Naive thymus-derived CD4-positive, alpha-beta T cell (primary cell): ENCODE measurements around the gene KCTD1. TPM values are rescaled to one million over a fixed set of nuclear protein-coding genes. Genes with fewer than 3 reads are reported as not detected.
A peak's percentile ranks its signal among the peaks of the same experiment; 100 is the strongest.

Source experiments
- ATAC-seq: fragments of 150-1000 bp; cut with Tn5 transposase; 2 replicates; pipeline ENCODE4 v1.10.0; 2021; ENCODE audit warnings: mild to moderate bottlenecking, moderate library complexity
- CTCF ChIA-PET: fragments of 350-600 bp; sonication (Branson Sonifier 250); formaldehyde crosslinking; loops from one replicate; lab custom pipeline; 2021; ENCODE audit warnings: antibody characterized with exemption; lab: Charles Lee
- POLR2A ChIA-PET: fragments of 350-600 bp; sonication (Branson Sonifier 250); formaldehyde crosslinking; loops from one replicate; lab custom pipeline; 2021; ENCODE audit warnings: antibody characterized with exemption, inconsistent platforms; lab: Charles Lee
- DNase-seq, 9 donors: peaks; one replicate each; pipeline versions ENCODE4 v3.0.0 to v3.0.0-alpha.2; 2020 to 2022; ENCODE audit warnings: mixed read lengths in 1 of 9
- H3K27ac ChIP-seq: one replicate; pipeline ENCODE4 v1.7.0; 2013; ENCODE audit warnings: mild to moderate bottlenecking, low read depth, low read length, moderate library complexity
- H3K27me3 ChIP-seq, 2 donors: one replicate each; pipeline ENCODE4 v1.7.0; 2013; ENCODE audit warnings: low read length in 2 of 2, mild to moderate bottlenecking in 2 of 2, moderate library complexity in 2 of 2; ENCODE audit not compliant: control insufficient read depth in 2 of 2, insufficient read depth in 2 of 2
- H3K36me3 ChIP-seq, 3 experiments: 1 replicate in 2 of 3; 2 replicates in 1 of 3; pipeline ENCODE4 v1.7.0; 2013; ENCODE audit warnings: low read length in 3 of 3, mild to moderate bottlenecking in 3 of 3, moderate library complexity in 1 of 3; ENCODE audit not compliant: insufficient read depth in 3 of 3, control insufficient read depth in 2 of 3
- H3K4me1 ChIP-seq, 2 donors: one replicate each; pipeline ENCODE4 v1.7.0; 2013; ENCODE audit warnings: low read length in 2 of 2, mild to moderate bottlenecking in 2 of 2, moderate library complexity in 1 of 2; ENCODE audit not compliant: control insufficient read depth in 2 of 2, insufficient read depth in 2 of 2
- H3K4me3 ChIP-seq: 2 replicates; pipeline ENCODE4 v1.7.0; 2013; ENCODE audit warnings: mild to moderate bottlenecking, low read length
- H3K9me3 ChIP-seq, 3 experiments: 1 replicate in 2 of 3; 2 replicates in 1 of 3; pipeline ENCODE4 v1.7.0; 2013; ENCODE audit warnings: low read length in 3 of 3; ENCODE audit not compliant: control insufficient read depth in 2 of 3
- H3K27ac Mint-ChIP-seq, 9 donors: one replicate each; pipeline ENCODE4 v1.8.0; 2020 to 2022; ENCODE audit warnings: mixed read lengths in 9 of 9, mild to moderate bottlenecking in 8 of 9, moderate library complexity in 5 of 9, inconsistent platforms in 2 of 9
- H3K27me3 Mint-ChIP-seq, 5 donors: one replicate each; pipeline ENCODE4 v1.8.0; 2021 to 2022; ENCODE audit warnings: mixed read lengths in 5 of 5, mild to moderate bottlenecking in 1 of 5
- H3K36me3 Mint-ChIP-seq, 5 donors: one replicate each; pipeline ENCODE4 v1.8.0; 2020 to 2022; ENCODE audit warnings: mixed read lengths in 5 of 5, mild to moderate bottlenecking in 3 of 5, inconsistent platforms in 1 of 5
- H3K4me1 Mint-ChIP-seq, 7 donors: one replicate each; pipeline ENCODE4 v1.8.0; 2020 to 2022; ENCODE audit warnings: mixed read lengths in 7 of 7, mild to moderate bottlenecking in 3 of 7, inconsistent platforms in 1 of 7
- H3K4me3 Mint-ChIP-seq, 10 donors: one replicate each; pipeline ENCODE4 v1.8.0; 2020 to 2022; ENCODE audit warnings: mild to moderate bottlenecking in 10 of 10, mixed read lengths in 10 of 10, moderate library complexity in 6 of 10, inconsistent platforms in 2 of 10
- H3K9me3 Mint-ChIP-seq, 11 donors: one replicate each; pipeline ENCODE4 v1.8.0; 2020 to 2022; ENCODE audit warnings: mixed read lengths in 11 of 11, mild to moderate bottlenecking in 4 of 11, inconsistent platforms in 1 of 11, moderate library complexity in 1 of 11
- intact Hi-C, 2 donors: fragments of 100-400 bp; cut with micrococcal nuclease; formaldehyde crosslinking; loops; one replicate each; pipeline ENCODE4 v1.15.1; 2023
- polyA plus RNA-seq, 2 donors: library from polyadenylated mRNA; unstranded; fragments of 300-500 nt; fragmentation: Illumina TruSeq; gene quantifications; one replicate each; pipeline ENCODE4 v1.2.3, GENCODE V29; 2021
- total RNA-seq, 6 experiments: library from RNA in 5 of 6; stranded (reverse) in 5 of 6; gene quantifications; 1 replicate in 5 of 6; 2 replicates in 1 of 6; pipeline ENCODE4 v1.2.3 and lab custom pipeline; 2021 to 2026

KCTD1 gene
- total and polyA plus RNA-seq, 7 experiments from 2014 or later, result 0.19 to 4.5 (median 2.4) TPM

DNA sequence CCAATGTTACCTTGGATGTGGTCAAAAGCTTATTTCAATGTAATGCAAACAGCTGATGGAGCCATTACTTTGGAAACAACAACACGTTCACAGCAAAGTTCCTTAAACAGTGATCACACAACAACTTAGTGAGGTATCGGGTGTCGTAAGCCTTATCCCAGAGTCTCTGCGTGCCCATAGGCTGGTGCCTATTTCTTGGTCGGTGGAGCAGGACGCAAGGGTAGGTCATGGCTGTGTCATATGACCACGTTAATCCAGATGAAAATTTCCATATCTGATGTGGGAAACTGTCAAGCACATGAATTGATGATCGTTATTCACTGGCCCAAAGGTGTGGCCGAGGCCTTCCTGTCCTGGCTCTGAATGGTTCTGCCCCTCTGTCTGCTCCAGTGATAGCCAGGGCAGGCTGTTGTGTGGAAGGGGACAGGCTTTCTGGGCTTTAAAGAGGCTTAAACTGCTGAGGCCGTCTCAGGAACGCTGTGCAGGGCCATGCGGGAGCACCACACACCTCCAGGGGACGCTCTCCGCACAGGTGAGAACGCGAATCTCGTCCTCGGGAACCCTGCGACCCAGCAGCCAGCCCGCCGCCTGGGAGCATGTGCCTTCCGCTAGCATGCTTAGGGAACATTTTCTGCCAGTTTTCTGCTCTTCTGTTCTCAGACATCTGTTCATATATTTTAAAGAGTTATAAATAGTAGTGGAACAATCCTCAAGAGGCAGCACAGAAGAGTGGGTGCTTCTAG lies 90.6 kb downstream of the KCTD1 start:
- Histone ChIP-seq H3K4me1 (no peaks in the 10 kb centered on the region), H3K9me3 (no peaks in the 10 kb centered on the region), H3K4me3 (no peak overlapping the region), H3K27ac (no peak overlapping the region), H3K36me3 (no peaks in the 10 kb centered on the region), H3K27me3 (no peaks in the 10 kb centered on the region)
- DNase-seq (no peak), ATAC-seq (no peak)
- Mint-ChIP-seq H3K36me3 (peaks cover 0 to 28% (median 0%) of the 10 kb centered on the region in 5 donors), H3K4me1 (peaks cover 0 to 15% (median 0%) of the 10 kb centered on the region in 7 donors), H3K27ac (no peak overlapping the region), H3K4me3 (no peak overlapping the region), H3K27me3 (no peaks in the 10 kb centered on the region), H3K9me3 (no peaks in the 10 kb centered on the region)
- ChIA-PET POLR2A (no interaction called here), CTCF (no interaction called here)
- intact Hi-C loops, result no loop called here

GRCh38 chr18:26457195-26457594 lies 91.2 kb downstream of the KCTD1 start:
- no peaks in the 10 kb centered on the region for H3K27me3 ChIP-seq

DNA sequence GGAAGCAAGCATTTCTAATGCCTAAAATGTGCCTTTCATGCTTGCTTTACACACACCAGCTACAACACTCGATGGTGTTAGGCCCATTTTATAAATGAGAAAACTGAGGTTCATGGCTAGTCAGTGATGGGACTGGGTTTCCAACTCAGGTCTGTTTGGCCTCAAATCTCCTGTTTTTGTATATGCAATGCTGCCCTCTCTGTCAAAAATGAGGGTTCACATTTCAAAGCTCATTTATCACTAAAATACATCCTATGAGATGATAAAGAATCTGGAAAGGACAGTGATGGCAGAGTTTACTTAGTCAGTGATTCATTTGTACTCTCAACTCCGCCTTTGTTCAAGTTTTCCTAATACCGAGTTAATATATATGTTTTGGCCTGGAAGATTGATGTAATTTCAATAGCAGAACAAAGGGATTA lies 92.3 kb downstream of the KCTD1 start:
- peaks cover 0 to 28% (median 0%) of the 10 kb centered on the region in 5 donors for H3K36me3 Mint-ChIP-seq
- Histone ChIP-seq H3K36me3 (no peaks in the 10 kb centered on the region), H3K27me3 (no peaks in the 10 kb centered on the region), H3K9me3 (no peaks in the 10 kb centered on the region), H3K4me3 (no peak overlapping the region), H3K4me1 (no peaks in the 10 kb centered on the region), H3K27ac (no peak overlapping the region)
- no peaks in the 10 kb centered on the region for H3K9me3 Mint-ChIP-seq
- peaks cover 0 to 12% (median 0%) of the 10 kb centered on the region in 7 donors for H3K4me1 Mint-ChIP-seq
- peaks cover 0 to 4% (median 1%) of the 10 kb centered on the region in 5 donors for H3K27me3 Mint-ChIP-seq
- ATAC-seq (no peak), DNase-seq (no peak)
- intact Hi-C loops, result no loop called here
- no peak overlapping the region for H3K27ac Mint-ChIP-seq
- POLR2A ChIA-PET, result no interaction called here
- no peak overlapping the region for H3K4me3 Mint-ChIP-seq
- CTCF ChIA-PET, result no interaction called here

More at GRCh38 chr18:26457195-26457594, 91.2 kb downstream of the KCTD1 start:
- ChIA-PET POLR2A (no interaction called here), CTCF (no interaction called here)
- Mint-ChIP-seq H3K27ac (no peak overlapping the region), H3K27me3 (no peaks in the 10 kb centered on the region), H3K4me1 (peaks cover 0 to 15% (median 0%) of the 10 kb centered on the region in 7 donors), H3K4me3 (no peak overlapping the region), H3K36me3 (peaks cover 0 to 28% (median 0%) of the 10 kb centered on the region in 5 donors), H3K9me3 (no peaks in the 10 kb centered on the region)
- DNase-seq (no peak), ATAC-seq (no peak)
- Histone ChIP-seq H3K4me1 (no peaks in the 10 kb centered on the region), H3K9me3 (no peaks in the 10 kb centered on the region), H3K36me3 (no peaks in the 10 kb centered on the region), H3K4me3 (no peak overlapping the region), H3K27ac (no peak overlapping the region)
- intact Hi-C loops, result no loop called here

DNA sequence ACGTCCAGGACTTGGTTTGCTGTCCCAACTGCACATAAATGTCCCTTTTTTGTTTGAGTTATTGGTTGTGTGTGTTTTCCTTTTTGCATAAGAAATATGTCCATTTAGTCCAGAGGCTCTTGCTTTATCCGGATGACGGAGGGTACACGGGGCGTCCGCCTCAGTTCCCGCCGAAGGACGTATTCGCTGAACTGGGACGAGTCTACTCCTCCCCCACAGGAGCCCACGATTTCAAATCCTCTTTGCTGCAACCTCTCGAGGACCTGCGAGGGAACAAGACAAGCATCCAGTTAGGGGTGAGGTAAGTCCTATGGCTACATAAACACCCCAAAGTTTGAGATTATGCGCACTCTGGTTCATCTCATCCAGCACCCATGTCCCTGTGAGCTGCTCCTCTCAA lies 92.7 kb downstream of the KCTD1 start:
- H3K27me3 ChIP-seq, result no peaks in the 10 kb centered on the region
- no peak overlapping the region for H3K4me3 Mint-ChIP-seq
- no peak overlapping the region for H3K4me3 ChIP-seq
- H3K36me3 ChIP-seq, result no peaks in the 10 kb centered on the region
- intact Hi-C loops, result no loop called here
- H3K9me3 Mint-ChIP-seq, result no peaks in the 10 kb centered on the region
- no peaks in the 10 kb centered on the region for H3K9me3 ChIP-seq
- ATAC-seq (no peak), DNase-seq (no peak)
- H3K27ac Mint-ChIP-seq, result peak overlapping the region in 1 of 9 donors; percentile 51
- peaks cover 0 to 7% (median 3%) of the 10 kb centered on the region in 5 donors for H3K27me3 Mint-ChIP-seq
- no peak overlapping the region for H3K27ac ChIP-seq
- H3K4me1 ChIP-seq, result no peaks in the 10 kb centered on the region
- POLR2A ChIA-PET, result no interaction called here
- CTCF ChIA-PET, result no interaction called here
- peaks cover 0 to 9% (median 0%) of the 10 kb centered on the region in 7 donors for H3K4me1 Mint-ChIP-seq
- peaks cover 0 to 28% (median 0%) of the 10 kb centered on the region in 5 donors for H3K36me3 Mint-ChIP-seq

- H3K4me1 ChIP-seq, result no peaks in the 10 kb centered on the region
- no peak for DNase-seq
- no peaks in the 10 kb centered on the region for H3K9me3 Mint-ChIP-seq
- peaks cover 0 to 7% (median 3%) of the 10 kb centered on the region in 5 donors for H3K27me3 Mint-ChIP-seq
- intact Hi-C loops, result no loop called here
- ChIA-PET POLR2A (no interaction called here), CTCF (no interaction called here)
- no peaks in the 10 kb centered on the region for H3K27me3 ChIP-seq
- H3K36me3 Mint-ChIP-seq, result peaks cover 0 to 21% (median 0%) of the 10 kb centered on the region in 5 donors
- ATAC-seq, result no peak
- H3K4me3 Mint-ChIP-seq, result no peak overlapping the region
- no peaks in the 10 kb centered on the region for H3K36me3 ChIP-seq
- H3K9me3 ChIP-seq, result no peaks in the 10 kb centered on the region
- no peak overlapping the region for H3K4me3 ChIP-seq
- H3K27ac ChIP-seq, result no peak overlapping the region
- H3K27ac Mint-ChIP-seq, result no peak overlapping the region
- peaks cover 0 to 8% (median 0%) of the 10 kb centered on the region in 7 donors for H3K4me1 Mint-ChIP-seq
Observed at GRCh38 chr18:26454616-26455015, 93.7 kb downstream of the KCTD1 start.

DNA sequence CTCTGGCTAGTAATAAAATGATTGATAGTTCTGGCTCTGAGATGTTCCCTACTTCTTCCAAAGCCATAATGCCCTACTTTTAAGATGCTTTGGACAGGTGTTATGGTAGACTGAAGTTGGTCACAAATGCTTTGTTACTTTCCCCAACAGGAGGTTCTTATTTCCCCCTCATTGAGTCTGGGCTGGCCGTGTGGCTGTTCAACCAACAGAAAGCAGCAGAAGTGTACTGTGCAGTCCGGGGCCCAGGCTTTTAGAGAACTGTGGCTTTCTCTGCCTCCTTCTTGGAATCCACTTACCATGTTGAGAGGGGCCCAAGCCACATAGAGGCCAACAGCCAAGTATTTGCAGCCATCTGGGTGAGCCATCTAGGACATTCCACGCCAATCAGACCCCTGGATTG lies 94.2 kb downstream of the KCTD1 start:
- Histone ChIP-seq H3K4me3 (no peak overlapping the region), H3K4me1 (no peaks in the 10 kb centered on the region), H3K27me3 (no peaks in the 10 kb centered on the region), H3K9me3 (no peaks in the 10 kb centered on the region), H3K27ac (no peak overlapping the region), H3K36me3 (no peaks in the 10 kb centered on the region)
- H3K4me3 Mint-ChIP-seq, result no peak overlapping the region
- no peaks in the 10 kb centered on the region for H3K9me3 Mint-ChIP-seq
- intact Hi-C loops, result no loop called here
- H3K27me3 Mint-ChIP-seq, result peaks cover 0 to 7% (median 3%) of the 10 kb centered on the region in 5 donors
- ATAC-seq, result no peak
- ChIA-PET CTCF (no interaction called here), POLR2A (no interaction called here)
- no peak for DNase-seq
- peaks cover 0 to 18% (median 0%) of the 10 kb centered on the region in 5 donors for H3K36me3 Mint-ChIP-seq
- H3K4me1 Mint-ChIP-seq, result peaks cover 0 to 8% (median 0%) of the 10 kb centered on the region in 7 donors
- no peak overlapping the region for H3K27ac Mint-ChIP-seq
